GM18873 (cell line): ENCODE results near the gene KRT79.

Experiments used
- ATAC-seq: cut with Tn5 transposase; IDR thresholded peaks from one replicate; pipeline ENCODE4 v1.9.1; 2021; ENCODE audit warnings: mild to moderate bottlenecking, moderate library complexity, moderate number of reproducible peaks; ENCODE audit not compliant: unreplicated experiment, low FRiP score

Gene KRT79

DNA sequence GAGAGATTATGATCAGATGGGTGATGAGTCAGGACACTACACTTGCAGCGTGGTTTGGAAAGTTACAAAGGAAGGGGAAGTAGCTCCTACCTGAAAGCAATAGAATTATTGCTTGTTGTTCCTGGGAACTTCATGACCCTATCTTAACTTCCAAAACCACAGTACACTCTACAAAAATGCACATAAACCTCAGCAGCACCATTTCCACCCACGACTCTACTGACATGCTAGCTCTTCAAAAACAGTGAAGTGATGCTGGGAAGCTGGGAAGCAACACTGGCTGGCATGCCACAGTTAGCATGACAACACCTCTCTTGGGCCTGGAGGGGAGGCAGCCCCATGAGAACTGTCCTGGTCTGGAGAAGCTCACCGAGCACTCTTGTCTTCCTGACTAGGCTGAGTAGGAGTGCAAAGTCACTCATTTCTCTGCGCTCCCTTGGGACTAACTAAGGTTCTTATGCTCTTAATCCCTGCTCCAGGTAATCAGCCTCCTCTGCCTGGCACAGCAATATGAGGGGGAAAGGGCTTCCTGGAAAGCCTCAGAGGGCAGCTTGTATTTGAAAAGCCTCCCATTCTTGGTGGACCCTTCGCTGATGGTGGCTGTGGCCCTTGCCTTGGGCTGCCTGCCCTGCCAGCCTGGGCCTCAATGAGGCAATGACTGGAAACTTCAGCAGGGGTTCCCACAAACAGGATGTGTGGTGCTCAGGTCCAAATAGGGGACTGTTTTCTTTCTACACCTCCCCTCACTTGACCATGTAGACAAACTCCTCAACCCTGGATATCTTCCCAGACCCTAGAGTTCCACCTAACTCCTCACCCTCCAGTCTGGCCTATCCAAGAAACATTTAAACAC lies 39.4 kb downstream of the KRT79 start:
- ATAC-seq: no peak

DNA sequence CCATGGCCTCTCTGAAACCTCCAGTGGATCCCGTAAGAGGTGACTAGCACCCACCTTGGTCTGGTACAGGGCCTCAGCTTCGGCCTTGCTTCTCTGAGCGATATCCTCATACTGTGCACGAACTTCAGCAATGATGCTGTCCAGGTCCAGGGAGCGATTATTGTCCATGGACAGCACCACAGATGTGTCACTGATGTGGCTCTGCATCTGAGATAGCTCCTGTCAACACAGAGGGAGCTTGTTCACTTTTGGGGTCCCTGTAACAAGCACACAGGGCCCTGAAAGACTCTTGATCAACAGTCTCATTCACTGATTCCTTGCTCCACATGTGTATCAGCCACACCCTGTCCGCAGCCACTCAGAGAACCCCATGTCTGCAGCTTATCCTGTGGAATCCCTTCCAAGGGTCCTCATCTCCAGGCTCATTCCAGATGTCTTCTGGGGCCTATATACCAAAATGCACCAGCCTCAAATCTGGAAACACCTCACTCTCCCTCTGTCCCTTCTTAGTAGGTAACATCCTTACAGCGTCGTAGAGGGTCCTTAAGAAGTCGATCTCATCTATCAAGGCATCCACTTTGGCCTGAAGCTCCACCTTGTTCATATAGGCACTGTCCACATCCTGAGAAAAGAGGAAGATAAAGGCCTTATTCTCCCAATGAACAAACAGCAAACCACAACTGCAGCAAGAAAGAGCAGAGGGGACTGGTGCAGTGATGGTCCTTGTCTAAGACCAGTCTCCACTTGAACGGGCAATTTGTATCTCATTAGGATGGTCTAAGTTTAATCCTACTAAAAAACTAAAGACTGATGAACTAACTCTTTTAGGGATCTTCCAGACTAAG lies 41.7 kb downstream of the KRT79 start:
- no peak for ATAC-seq

DNA sequence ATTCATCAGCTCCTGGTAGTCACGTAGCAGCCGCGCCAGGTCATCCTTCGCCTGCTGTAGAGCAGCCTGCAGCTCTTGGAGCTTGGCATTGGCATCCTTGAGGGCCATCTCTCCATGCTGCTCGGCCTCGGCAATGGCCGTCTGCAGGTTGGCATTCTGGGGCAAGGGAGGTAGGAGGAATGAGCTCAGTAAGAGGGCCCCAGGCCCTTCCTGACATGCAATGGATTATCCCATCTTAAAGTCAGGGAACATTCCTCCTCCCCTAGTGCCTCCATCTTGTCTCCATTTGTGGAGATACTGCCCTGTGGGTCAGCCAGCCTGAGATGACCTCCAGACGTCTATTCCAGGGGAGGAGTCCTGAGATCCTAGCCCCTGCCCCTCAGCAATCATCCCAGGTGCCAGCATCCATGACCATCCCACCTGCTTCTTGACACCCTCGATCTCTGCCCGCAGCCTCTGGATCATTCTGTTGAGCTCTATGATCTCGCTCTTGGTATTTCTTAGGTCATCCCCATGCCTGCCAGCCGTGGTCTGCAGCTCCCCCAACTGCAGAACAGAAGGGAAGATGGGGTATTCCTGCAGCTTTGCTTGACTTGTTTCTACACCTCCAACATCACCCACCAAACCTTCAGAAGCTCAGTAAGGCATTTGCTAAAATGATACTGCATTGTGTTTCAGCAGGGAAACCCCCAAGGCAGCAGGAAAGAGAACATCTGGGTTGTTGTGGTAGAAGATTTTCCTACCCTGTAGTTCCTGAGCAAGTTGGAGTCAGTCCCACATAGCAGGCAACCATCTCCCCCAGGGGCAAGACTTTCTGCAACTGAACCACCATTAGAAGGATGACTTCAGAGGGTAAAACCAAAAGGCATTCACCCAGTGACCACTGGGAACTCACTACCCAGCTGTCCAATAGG lies 42.6 kb downstream of the KRT79 start:
- no peak for ATAC-seq

DNA sequence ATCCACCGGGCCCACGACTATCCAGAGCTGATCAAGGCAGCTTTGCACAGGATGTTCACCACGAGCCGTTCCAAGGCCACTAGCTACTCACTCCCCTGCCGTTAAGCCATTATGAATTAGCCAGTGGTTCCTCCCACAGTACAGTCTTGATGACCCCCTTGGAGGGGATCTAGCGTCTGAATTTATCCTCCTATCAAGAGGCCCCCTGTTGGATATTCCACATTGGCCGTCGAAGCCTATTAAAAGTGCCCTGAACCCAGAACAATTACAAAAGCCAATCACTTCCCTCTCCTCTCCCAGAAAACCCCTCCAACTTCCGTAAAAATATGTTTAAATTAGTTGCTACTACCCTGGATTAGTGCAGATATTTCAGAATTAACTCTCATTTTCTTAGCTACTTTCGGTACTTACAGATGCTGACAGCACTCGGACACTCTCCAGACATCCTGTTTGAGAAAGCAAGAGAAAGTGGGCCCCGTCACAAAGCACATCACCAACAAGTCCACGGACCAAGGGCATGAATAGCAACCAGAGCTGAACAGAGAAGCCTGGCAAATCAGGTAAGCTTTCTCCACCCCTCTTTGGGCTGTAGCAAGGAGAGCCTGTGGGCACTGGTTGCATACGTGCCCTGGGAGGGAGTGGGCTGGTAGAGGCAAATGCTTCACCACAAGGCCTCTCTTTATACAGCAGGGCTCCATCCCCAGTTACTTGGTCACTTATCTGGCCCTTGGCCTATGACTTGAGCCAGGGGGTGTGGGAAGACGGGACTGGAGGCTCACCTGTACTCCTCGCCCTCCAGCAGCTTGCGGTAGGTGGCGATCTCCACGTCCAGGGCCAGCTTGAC lies 43.5 kb downstream of the KRT79 start:
- no peak for ATAC-seq

DNA sequence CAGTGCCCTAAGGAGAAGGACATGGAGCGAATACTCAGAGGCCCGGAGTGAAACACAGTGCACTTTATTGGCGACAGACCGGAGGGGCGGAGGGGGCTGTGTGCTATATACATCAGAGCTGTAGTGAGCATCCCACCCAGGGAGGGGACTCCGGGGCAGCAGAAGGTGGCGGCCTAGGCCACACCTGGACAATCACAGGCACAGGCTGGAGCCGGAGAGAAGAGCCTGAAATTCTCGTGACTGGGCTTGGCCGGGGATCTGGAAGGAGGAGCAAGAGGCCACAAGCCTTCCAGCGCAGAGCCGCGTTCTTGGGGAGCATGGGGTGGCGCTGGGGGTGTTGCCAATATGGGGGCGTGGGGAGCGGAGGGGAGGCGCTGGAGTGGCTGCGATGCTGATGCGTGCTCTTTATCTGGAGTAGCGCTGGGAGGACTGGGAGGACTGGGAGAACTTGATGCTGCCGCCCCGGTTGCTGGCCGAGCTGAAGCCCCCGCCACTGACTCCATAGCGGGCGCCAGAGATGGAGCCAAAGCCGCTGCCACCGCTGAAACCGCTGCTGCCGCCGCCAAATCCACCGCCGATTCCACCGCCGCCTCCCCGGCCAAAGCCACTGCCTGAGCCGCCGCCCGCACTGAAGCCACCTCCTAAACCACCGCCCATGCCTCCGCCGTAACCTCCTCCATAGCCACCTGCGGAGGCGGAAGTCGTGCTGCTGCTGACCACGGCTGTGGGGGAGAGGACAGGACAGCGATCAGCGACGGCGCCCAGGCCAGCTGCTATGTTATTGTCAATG lies 44.3 kb downstream of the KRT79 start:
- ATAC-seq: no peak

DNA sequence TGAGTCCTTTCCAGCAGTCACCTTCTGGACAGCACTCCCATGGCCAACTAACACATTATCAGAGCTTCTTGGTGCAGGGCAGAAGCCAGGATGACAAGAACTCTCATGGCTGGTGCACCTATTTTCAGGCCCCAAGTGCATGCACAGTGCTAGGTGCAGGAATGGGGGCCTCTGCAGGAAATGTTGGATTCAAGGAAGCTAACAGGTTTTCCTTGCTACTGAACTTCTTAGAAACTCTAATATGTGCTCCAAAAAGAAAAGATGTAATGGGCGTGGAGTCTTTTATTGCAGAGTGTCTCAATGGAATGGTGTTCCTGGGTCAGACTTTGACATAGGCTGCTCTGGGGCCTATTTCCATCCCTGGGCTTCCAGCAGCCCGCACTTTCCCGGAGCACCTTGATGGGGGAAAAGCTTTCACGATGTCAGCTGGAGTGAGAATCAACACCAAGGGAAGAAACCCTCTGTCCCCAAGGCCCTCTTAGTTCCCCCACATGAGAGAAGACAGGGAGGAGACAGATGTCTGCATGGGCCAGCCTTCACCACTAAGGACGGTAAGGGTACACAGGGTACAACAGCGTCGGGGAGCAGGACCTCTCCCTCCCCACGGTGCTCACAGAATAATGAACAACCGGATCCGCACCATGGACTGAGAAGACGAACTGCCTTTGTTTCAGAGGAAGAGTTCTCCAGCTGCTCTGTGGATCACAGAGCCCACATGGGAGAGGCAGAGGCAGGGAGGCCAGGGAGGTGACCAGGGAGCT lies 45.1 kb downstream of the KRT79 start:
- no peak for ATAC-seq

DNA sequence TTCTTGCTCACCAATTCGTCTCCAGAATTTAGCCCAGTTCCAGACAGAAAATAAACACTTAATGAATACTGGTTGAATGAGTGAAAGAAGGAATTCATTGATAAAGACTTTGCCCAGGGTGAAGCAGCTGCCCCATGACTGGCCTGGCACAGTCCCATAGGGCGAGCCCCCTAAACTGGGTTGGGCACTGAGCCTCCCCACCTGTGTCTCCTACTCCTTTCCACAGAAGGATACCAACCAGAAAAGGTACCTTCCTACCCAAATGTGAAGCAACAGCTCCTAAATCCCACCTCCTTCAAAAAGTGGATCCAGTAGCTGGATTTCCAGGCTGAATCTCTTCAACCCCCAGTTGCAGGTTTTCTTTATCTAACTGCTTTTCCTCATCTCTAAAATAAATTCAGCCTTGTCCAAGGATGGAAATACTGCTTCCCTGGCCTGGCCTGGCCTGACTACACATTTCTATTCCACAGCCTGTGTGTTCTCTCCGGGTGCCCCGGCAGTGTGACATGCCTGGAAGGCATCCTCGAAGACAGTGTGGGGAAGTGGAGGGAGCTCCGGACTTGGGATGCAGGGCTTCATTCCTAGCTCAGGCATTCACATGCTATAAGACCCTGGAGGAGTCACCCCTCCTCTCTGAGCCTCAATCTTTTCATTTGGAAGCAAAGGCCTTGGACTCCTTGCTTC lies 45.8 kb downstream of the KRT79 start:
- ATAC-seq: no peak

DNA sequence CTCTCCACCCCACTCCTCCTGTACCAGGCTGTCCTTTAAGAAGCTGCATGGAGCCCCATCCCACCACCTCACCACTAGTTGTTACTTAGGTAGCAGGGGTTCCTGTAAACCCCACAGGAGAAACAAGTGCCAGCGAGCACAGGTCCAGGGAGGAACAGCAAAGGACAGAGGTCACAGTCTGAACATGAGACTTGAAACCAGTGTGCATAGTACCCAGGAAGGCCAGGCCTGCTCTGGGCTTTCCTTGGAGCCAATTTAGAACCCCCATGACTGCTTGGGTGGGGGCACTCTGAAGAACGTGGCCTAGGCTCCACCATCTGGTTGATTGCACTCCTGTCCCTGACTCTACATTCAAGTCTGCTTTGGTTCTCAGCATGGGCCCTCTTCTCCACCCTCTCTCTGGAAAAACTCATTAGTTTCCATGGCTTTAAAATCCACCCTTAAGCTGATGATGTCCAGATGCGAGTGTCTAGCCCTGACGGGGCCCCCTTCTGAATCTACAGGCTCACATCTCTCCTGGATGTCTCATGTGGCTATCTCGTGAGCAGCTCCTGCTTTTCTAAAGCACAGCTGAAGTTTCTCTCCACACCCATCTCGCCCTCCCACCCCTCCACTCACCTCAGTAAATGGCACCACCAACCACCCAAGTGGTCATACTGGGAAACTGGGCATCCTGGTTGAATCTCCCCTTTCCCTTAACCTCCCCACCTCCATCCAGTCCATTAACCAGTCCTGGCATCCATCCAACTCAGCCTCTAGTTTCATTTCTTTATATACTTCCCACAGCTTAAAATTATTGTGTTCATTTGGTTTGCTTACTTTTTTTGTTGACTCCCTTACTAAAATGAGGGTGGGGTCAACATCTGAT lies 46.6 kb downstream of the KRT79 start:
- ATAC-seq: no peak

DNA sequence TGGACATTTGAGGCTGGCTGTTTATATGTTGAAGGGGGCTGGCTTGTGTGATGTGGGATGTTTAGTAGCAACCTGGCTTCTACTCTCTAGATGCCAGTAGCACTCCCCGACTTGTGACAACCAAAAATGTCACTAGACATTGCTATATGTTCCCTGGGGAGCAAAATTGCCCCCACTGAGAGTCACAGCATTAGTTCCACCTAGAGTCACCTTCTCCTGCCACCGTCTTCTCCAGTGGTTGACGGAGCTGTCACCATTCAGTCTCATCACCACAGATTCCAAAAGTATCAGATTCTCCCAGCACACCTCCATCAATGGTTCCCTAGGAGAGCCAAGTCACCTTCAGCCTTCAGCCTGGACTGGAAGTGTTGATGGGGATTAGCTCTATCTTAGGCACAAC lies 49.2 kb downstream of the KRT79 start:
- no peak for ATAC-seq

DNA sequence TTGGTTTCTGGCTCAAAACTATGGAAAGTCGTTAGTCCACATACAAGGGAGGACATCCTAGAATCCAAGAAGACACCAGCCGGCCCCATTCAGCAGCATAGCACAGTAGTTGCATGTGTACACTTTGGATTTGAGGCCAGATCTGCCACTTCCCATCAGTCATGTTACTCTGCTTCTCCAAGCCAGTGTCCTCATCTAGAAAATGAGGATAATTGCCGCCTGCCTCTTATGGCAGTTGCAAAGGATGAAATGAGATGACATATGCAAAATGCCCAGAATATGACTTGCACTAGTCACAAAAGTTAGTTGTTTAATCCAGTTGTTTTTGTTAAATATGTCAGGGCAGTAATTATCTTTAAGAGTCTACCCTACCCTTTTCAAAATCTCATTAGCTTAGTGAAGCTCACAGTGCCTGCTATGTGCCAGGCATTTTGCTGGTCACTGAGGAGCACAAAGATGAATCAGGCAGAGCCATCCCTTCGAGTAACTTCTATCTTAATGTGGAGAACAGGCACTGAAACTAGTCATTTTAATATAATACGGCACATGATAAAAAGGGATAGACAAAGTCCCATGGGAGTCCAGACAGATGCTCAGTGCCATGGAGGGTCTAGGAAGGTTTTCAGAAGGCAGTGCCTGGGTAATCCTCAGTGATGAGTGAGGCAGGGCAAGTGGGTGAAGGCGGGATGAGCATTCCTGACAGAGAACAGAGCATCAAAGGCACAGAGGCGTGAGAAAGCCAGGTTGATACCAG lies 50.4 kb downstream of the KRT79 start:
- no peak for ATAC-seq

DNA sequence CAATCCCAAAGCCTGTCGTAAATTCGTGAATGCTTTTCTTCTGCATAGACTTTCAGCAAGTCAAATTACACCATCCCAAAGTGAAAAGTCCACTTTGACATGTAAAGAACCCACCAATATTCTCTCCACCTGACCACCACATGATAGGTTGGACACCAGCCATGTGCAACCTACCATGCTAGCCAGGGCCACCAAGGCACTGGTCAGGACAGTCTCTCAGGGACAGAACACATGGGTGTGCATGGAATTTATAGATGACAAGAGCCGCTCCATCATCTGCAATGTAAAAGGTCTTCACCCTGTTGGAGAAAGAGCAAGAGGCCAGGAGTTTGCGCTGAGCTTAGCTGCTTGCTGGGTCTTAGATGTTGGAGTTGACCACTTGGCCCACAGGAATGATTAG lies 51.6 kb downstream of the KRT79 start:
- no peak for ATAC-seq

DNA sequence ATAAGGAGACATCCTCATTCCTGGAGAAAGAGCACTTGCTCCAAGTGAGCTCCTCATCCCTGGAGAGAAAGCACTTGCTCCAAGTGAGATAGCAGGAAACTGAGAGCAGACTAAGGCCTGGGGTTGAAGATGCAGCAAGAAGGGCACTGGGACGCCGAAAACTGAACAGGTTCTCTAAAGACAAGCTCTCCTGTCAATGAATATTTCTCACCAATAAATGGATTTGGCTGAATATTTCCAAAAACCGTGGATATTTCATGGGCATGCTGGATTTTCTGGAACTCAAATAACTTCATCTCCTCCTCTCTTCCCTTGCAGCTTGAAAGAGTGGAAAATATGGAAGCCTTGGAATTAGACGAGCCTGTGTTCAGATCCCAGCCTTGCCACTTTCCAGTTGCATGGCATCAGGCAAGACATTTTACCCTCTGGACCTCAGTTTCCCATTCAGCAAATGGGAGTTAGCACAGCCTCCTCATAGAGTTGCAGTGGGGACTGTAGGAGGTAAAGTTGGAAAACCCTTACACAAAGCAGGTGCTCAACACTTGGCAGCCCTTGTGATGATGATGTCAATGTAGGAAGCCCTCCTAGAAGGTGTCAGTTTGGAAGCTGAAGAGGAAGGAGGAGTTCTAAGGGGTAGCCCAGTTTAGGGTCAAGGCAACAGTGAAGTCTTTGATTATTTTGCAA lies 52.6 kb downstream of the KRT79 start:
- ATAC-seq: no peak

DNA sequence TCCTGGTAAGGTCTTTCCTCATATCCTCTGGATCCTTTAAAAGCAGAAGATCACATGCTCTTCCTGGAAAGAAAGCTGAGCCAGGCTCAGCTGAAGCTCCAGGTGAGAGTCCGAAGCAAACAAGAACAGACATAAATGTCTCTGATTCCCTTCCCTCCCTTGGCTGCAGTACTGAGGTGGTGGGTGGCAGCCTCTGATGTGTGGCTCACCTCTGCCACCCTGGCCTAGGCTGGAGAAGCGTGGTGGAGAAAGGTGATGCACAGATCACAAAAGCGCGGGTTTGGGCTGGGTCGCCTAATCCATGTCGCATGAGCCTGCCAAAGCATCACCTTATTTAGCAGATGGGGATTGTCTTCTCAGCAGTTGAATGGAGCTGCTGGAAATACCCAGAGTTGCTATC lies 54.2 kb downstream of the KRT79 start:
- ATAC-seq: no peak

DNA sequence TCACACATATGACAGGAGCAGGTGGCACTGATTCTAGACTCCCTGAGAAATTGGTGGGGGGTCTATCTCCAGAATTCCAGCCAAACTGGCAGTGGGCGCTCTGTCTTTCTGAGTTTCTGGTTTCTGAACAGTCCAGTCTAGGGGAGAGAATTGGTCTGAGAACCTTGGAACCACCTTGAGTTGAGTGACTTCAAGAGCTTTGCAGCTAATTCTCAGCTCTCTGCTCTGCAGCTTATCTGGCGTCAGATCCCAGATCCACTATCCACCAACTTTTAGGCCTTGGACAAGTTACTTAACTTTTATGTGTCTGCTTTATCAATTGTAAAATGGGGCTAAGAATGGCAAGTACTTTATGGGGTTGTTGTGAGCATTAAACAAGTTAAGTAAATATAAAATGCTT lies 55.3 kb downstream of the KRT79 start:
- ATAC-seq: no peak

DNA sequence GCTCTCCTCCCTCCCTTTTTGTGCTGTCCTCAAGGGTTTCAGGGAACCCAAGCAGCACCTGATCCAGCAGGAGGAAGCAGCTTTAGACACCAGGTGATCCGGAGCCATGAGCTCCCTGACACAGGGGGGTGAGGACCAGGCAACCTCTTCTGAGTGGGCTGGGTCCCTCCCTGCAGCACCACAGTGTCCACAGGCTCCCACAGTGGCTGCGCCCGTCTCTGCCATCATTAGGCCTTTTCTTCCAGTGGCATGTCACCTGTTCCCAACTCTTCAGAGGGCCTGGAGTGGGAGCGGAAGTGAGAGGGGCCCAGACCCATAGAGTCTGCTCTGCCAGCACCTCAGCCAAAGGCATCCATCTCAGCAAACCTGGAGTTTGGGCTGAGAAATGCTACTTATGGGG lies 56.5 kb downstream of the KRT79 start:
- ATAC-seq: no peak
